ENCODE data around the gene GALNT18.

The GALNT18 gene

GRCh38 chr11:11543656-11544055, 78.1 kb downstream of the GALNT18 start:
- H3K27me3 Mint-ChIP-seq = no peaks in the 10 kb centered on the region
- no peaks in the 10 kb centered on the region for H3K4me1 Mint-ChIP-seq (ENCODE audit: low read depth)

GRCh38 chr11:11540157-11540556, 81.6 kb downstream of the GALNT18 start:
- Mint-ChIP-seq H3K4me3 (no peak overlapping the region), H3K4me1 (ENCODE audit: low read depth) (no peaks in the 10 kb centered on the region), H3K27ac (no peak overlapping the region), H3K36me3 (no peaks in the 10 kb centered on the region), H3K9me3 (ENCODE audit: low read depth) (no peaks in the 10 kb centered on the region), H3K27me3 (no peaks in the 10 kb centered on the region)

More at GRCh38 chr11:11543656-11544055, 78.1 kb downstream of the GALNT18 start:
- Mint-ChIP-seq H3K9me3 (ENCODE audit: low read depth) (no peaks in the 10 kb centered on the region), H3K36me3 (no peaks in the 10 kb centered on the region), H3K4me3 (no peak overlapping the region), H3K27ac (no peak overlapping the region)

GRCh38 chr11:11538277-11538960, 83.4 kb downstream of the GALNT18 start:
- Mint-ChIP-seq H3K36me3 (no peaks in the 10 kb centered on the region), H3K27me3 (peaks cover 4% of the 10 kb centered on the region), H3K4me3 (no peak overlapping the region), H3K27ac (no peak overlapping the region), H3K4me1 (ENCODE audit: low read depth) (no peaks in the 10 kb centered on the region), H3K9me3 (ENCODE audit: low read depth) (no peaks in the 10 kb centered on the region)

- H3K4me3 Mint-ChIP-seq = no peak overlapping the region
- H3K36me3 Mint-ChIP-seq = no peaks in the 10 kb centered on the region
- no peaks in the 10 kb centered on the region for H3K4me1 Mint-ChIP-seq (ENCODE audit: low read depth)
- peaks cover 4% of the 10 kb centered on the region for H3K27me3 Mint-ChIP-seq
- H3K9me3 Mint-ChIP-seq (ENCODE audit: low read depth) = no peaks in the 10 kb centered on the region
- H3K27ac Mint-ChIP-seq = no peak overlapping the region
Measured at GRCh38 chr11:11537871-11538270, 83.9 kb downstream of the GALNT18 start.

GRCh38 chr11:11537372-11537771, 84.4 kb downstream of the GALNT18 start:
- Mint-ChIP-seq H3K36me3 (no peaks in the 10 kb centered on the region), H3K4me1 (ENCODE audit: low read depth) (no peaks in the 10 kb centered on the region), H3K4me3 (no peak overlapping the region), H3K27me3 (peaks cover 4% of the 10 kb centered on the region), H3K9me3 (ENCODE audit: low read depth) (no peaks in the 10 kb centered on the region), H3K27ac (no peak overlapping the region)

GRCh38 chr11:11536650-11537049, 85.2 kb downstream of the GALNT18 start:
- no peak overlapping the region for H3K4me3 Mint-ChIP-seq
- H3K27me3 Mint-ChIP-seq = peaks cover 4% of the 10 kb centered on the region
- no peaks in the 10 kb centered on the region for H3K36me3 Mint-ChIP-seq
- H3K27ac Mint-ChIP-seq = no peak overlapping the region
- no peaks in the 10 kb centered on the region for H3K4me1 Mint-ChIP-seq (ENCODE audit: low read depth)
- H3K9me3 Mint-ChIP-seq (ENCODE audit: low read depth) = no peaks in the 10 kb centered on the region

GRCh38 chr11:11535611-11536010, 86.2 kb downstream of the GALNT18 start:
- Mint-ChIP-seq H3K4me1 (ENCODE audit: low read depth) (no peaks in the 10 kb centered on the region), H3K9me3 (ENCODE audit: low read depth) (no peaks in the 10 kb centered on the region), H3K27me3 (peaks cover 4% of the 10 kb centered on the region), H3K27ac (no peak overlapping the region), H3K4me3 (no peak overlapping the region), H3K36me3 (no peaks in the 10 kb centered on the region)

GRCh38 chr11:11534981-11535380, 86.8 kb downstream of the GALNT18 start:
- H3K4me1 Mint-ChIP-seq (ENCODE audit: low read depth) = no peaks in the 10 kb centered on the region
- H3K27ac Mint-ChIP-seq = no peak overlapping the region
- H3K4me3 Mint-ChIP-seq = no peak overlapping the region
- H3K36me3 Mint-ChIP-seq = no peaks in the 10 kb centered on the region
- H3K27me3 Mint-ChIP-seq = peaks cover 4% of the 10 kb centered on the region
- no peaks in the 10 kb centered on the region for H3K9me3 Mint-ChIP-seq (ENCODE audit: low read depth)

GRCh38 chr11:11533751-11534150, 88.1 kb downstream of the GALNT18 start:
- Mint-ChIP-seq H3K9me3 (ENCODE audit: low read depth) (no peaks in the 10 kb centered on the region), H3K36me3 (no peaks in the 10 kb centered on the region), H3K27ac (no peak overlapping the region), H3K27me3 (peaks cover 4% of the 10 kb centered on the region), H3K4me3 (no peak overlapping the region), H3K4me1 (ENCODE audit: low read depth) (no peaks in the 10 kb centered on the region)

GRCh38 chr11:11533057-11533456, 88.7 kb downstream of the GALNT18 start:
- Mint-ChIP-seq H3K36me3 (no peaks in the 10 kb centered on the region), H3K4me1 (ENCODE audit: low read depth) (no peaks in the 10 kb centered on the region), H3K27me3 (peaks cover 4% of the 10 kb centered on the region), H3K9me3 (ENCODE audit: low read depth) (no peaks in the 10 kb centered on the region), H3K27ac (no peak overlapping the region), H3K4me3 (no peak overlapping the region)

GRCh38 chr11:11532574-11532973, 89.2 kb downstream of the GALNT18 start:
- Mint-ChIP-seq H3K27me3 (peaks cover 4% of the 10 kb centered on the region), H3K27ac (no peak overlapping the region), H3K4me1 (ENCODE audit: low read depth) (no peaks in the 10 kb centered on the region), H3K4me3 (no peak overlapping the region), H3K36me3 (no peaks in the 10 kb centered on the region), H3K9me3 (ENCODE audit: low read depth) (no peaks in the 10 kb centered on the region)

- Mint-ChIP-seq H3K9me3 (ENCODE audit: low read depth) (no peaks in the 10 kb centered on the region), H3K36me3 (no peaks in the 10 kb centered on the region), H3K27ac (no peak overlapping the region), H3K4me3 (no peak overlapping the region), H3K4me1 (ENCODE audit: low read depth) (no peaks in the 10 kb centered on the region), H3K27me3 (peaks cover 4% of the 10 kb centered on the region)
Measured at GRCh38 chr11:11531131-11531908, 90.5 kb downstream of the GALNT18 start.

GRCh38 chr11:11528986-11529385, 92.8 kb downstream of the GALNT18 start:
- no peaks in the 10 kb centered on the region for H3K4me1 Mint-ChIP-seq (ENCODE audit: low read depth)
- no peaks in the 10 kb centered on the region for H3K36me3 Mint-ChIP-seq
- peaks cover 2% of the 10 kb centered on the region for H3K27me3 Mint-ChIP-seq
- no peaks in the 10 kb centered on the region for H3K9me3 Mint-ChIP-seq (ENCODE audit: low read depth)
- H3K4me3 Mint-ChIP-seq = no peak overlapping the region
- no peak overlapping the region for H3K27ac Mint-ChIP-seq

- no peaks in the 10 kb centered on the region for H3K4me1 Mint-ChIP-seq (ENCODE audit: low read depth)
- H3K27ac Mint-ChIP-seq = no peak overlapping the region
- H3K27me3 Mint-ChIP-seq = peaks cover 2% of the 10 kb centered on the region
- H3K9me3 Mint-ChIP-seq (ENCODE audit: low read depth) = no peaks in the 10 kb centered on the region
- no peaks in the 10 kb centered on the region for H3K36me3 Mint-ChIP-seq
- H3K4me3 Mint-ChIP-seq = no peak overlapping the region
Measured at GRCh38 chr11:11525283-11525682, 96.5 kb downstream of the GALNT18 start.

GRCh38 chr11:11524436-11525061, 97.3 kb downstream of the GALNT18 start:
- Mint-ChIP-seq H3K36me3 (no peaks in the 10 kb centered on the region), H3K4me1 (ENCODE audit: low read depth) (no peaks in the 10 kb centered on the region), H3K27me3 (peaks cover 2% of the 10 kb centered on the region), H3K27ac (no peak overlapping the region), H3K9me3 (ENCODE audit: low read depth) (no peaks in the 10 kb centered on the region), H3K4me3 (no peak overlapping the region)
